IMR-90 (cell line): Measurements from ENCODE around the gene AHCYL2. TPM values are rescaled to one million over a fixed set of nuclear protein-coding genes. Genes with fewer than 3 reads are reported as not detected.
"Not testable (repeated sequence)": the region's sequence is repeated elsewhere in the genome, so short reads cannot be mapped to it uniquely, and the experiment has no call there.

Source experiments
- ATAC-seq: fragments of 200-7000 bp; cut with Tn5 transposase; 2 replicates; pipeline ENCODE4 v1.9.1; 2020; ENCODE audit warnings: low read depth, mild to moderate bottlenecking, moderate library complexity
- BruUV-seq: library from RNA; stranded (reverse); fragments of 400-500 nt; replicated peaks from 2 replicates; lab custom pipeline; 2021; lab: Mats Ljungman, UMichigan
- CTCF ChIA-PET: fragments of 300-600 bp; formaldehyde crosslinking; extraction: SDS; loops from one replicate; lab custom pipeline; 2021; ENCODE audit warnings: antibody characterized with exemption; lab: Yijun Ruan, JAX
- POLR2A ChIA-PET: fragments of 300-600 bp; sonication (Branson Sonifier 250); formaldehyde crosslinking; loops from one replicate; lab custom pipeline; 2022; ENCODE audit warnings: antibody characterized with exemption; ENCODE audit not compliant: unreplicated experiment; lab: Charles Lee
- DNase-seq: peaks from one replicate; pipeline ENCODE4 v3.0.0; 2013
- H2AFZ ChIP-seq: replicated peaks from 2 replicates; pipeline ENCODE3; 2013; ENCODE audit warnings: low read length, mild to moderate bottlenecking; ENCODE audit not compliant: poor library complexity
- H2AK5ac ChIP-seq: 2 replicates; pipeline ENCODE4 v1.6.1; 2013; ENCODE audit warnings: low read depth, low read length, inconsistent platforms
- H2AK9ac ChIP-seq: replicated peaks from 2 replicates; pipeline ENCODE3; 2013; ENCODE audit warnings: mild to moderate bottlenecking, low read depth, low read length, moderate library complexity; ENCODE audit not compliant: poor library complexity
- H2BK120ac ChIP-seq: 2 replicates; pipeline ENCODE4 v1.6.1; 2013; ENCODE audit warnings: low read depth, low read length, inconsistent platforms
- H2BK15ac ChIP-seq: 3 replicates; pipeline ENCODE4 v1.6.1; 2013; ENCODE audit warnings: low read depth, low read length, inconsistent platforms
- H2BK20ac ChIP-seq: 2 replicates; pipeline ENCODE4 v1.6.1; 2013; ENCODE audit warnings: low read depth, mild to moderate bottlenecking, inconsistent platforms, low read length, moderate library complexity
- H2BK5ac ChIP-seq: 2 replicates; pipeline ENCODE4 v1.6.1; 2013; ENCODE audit warnings: mild to moderate bottlenecking, low read depth, low read length, inconsistent platforms; ENCODE audit not compliant: poor library complexity, severe bottlenecking
- H3K14ac ChIP-seq: replicated peaks from 2 replicates; pipeline ENCODE4 v1.6.1; 2013; ENCODE audit warnings: low read depth, low read length, inconsistent platforms
- H3K18ac ChIP-seq: 2 replicates; pipeline ENCODE4 v1.6.1; 2013; ENCODE audit warnings: low read depth, low read length, control low read depth
- H3K23ac ChIP-seq: 2 replicates; pipeline ENCODE4 v1.6.1; 2013; ENCODE audit warnings: low read depth, low read length, inconsistent platforms
- H3K27ac ChIP-seq: 2 replicates; pipeline ENCODE4 v1.5.1; 2013; ENCODE audit warnings: mild to moderate bottlenecking, control low read depth, low read length; ENCODE audit not compliant: insufficient read depth
- H3K27me3 ChIP-seq: 2 replicates; pipeline ENCODE4 v1.6.1; 2013; ENCODE audit warnings: low read length; ENCODE audit not compliant: control insufficient read depth, insufficient read depth
- H3K36me3 ChIP-seq: 2 replicates; pipeline ENCODE4 v1.6.1; 2013; ENCODE audit warnings: low read length, mixed read lengths; ENCODE audit not compliant: control insufficient read depth, insufficient read depth
- H3K4ac ChIP-seq: 2 replicates; pipeline ENCODE4 v1.6.1; 2013; ENCODE audit warnings: low read depth, low read length, inconsistent platforms
- H3K4me1 ChIP-seq: 2 replicates; pipeline ENCODE4 v1.6.1; 2013; ENCODE audit warnings: low read length, mixed read lengths; ENCODE audit not compliant: control insufficient read depth, insufficient read depth
- H3K4me2 ChIP-seq: 2 replicates; pipeline ENCODE4 v1.6.1; 2013; ENCODE audit warnings: low read depth, mild to moderate bottlenecking, control low read depth, low read length, moderate library complexity
- H3K4me3 ChIP-seq: 2 replicates; pipeline ENCODE4 v1.5.1; 2013; ENCODE audit warnings: low read depth, mild to moderate bottlenecking, control low read depth, low read length, moderate library complexity; ENCODE audit not compliant: insufficient read depth
- H3K56ac ChIP-seq: 2 replicates; pipeline ENCODE4 v1.6.1; 2013; ENCODE audit warnings: low read length, inconsistent platforms; ENCODE audit not compliant: insufficient read depth; ENCODE audit errors: extremely low read depth
- H3K79me1 ChIP-seq, 2 experiments: 2 replicates each; pipeline ENCODE4 v1.6.1; 2013; ENCODE audit warnings: low read length in 2 of 2, inconsistent platforms in 1 of 2, low read depth in 1 of 2
- H3K9ac ChIP-seq: 2 replicates; pipeline ENCODE4 v1.6.1; 2013; ENCODE audit warnings: low read depth, low read length, control low read depth
- H3K9me1 ChIP-seq: 2 replicates; pipeline ENCODE4 v1.6.1; 2013; ENCODE audit warnings: low read length, inconsistent platforms; ENCODE audit not compliant: insufficient read depth
- H3K9me3 ChIP-seq: 2 replicates; pipeline ENCODE4 v1.6.1; 2013; ENCODE audit warnings: low read length; ENCODE audit not compliant: control insufficient read depth, insufficient read depth
- H4K20me1 ChIP-seq: 2 replicates; pipeline ENCODE4 v1.6.1; 2013; ENCODE audit warnings: low read length, inconsistent platforms; ENCODE audit not compliant: insufficient read depth
- H4K5ac ChIP-seq: 2 replicates; pipeline ENCODE4 v1.6.1; 2013; ENCODE audit warnings: mild to moderate bottlenecking, low read depth, low read length, control low read depth
- H4K8ac ChIP-seq, 2 experiments: 2 replicates each; pipeline ENCODE4 v1.6.1; 2013; ENCODE audit warnings: low read depth in 2 of 2, low read length in 2 of 2, control low read depth in 1 of 2, inconsistent platforms in 1 of 2
- H4K91ac ChIP-seq: 2 replicates; pipeline ENCODE4 v1.6.1; 2013; ENCODE audit warnings: low read depth, low read length, inconsistent platforms; ENCODE audit not compliant: insufficient read depth
- ELK1 ChIP-seq: fragments of 150-350 bp; IDR thresholded peaks from 2 replicates; pipeline ENCODE4 v1.6.1; 2016; ENCODE audit warnings: low read depth, mild to moderate bottlenecking, low read length, moderate library complexity, borderline replicate concordance
- MXI1 ChIP-seq: IDR thresholded peaks from 2 replicates; pipeline ENCODE4 v1.6.1; 2012; ENCODE audit warnings: low read depth, mild to moderate bottlenecking, low read length, moderate library complexity, borderline replicate concordance
- WGBS, 2 experiments: methylation state at CpG; one replicate each; pipeline versions ENCODE4 v1.1.5 to v1.1.7; 2013; ENCODE audit warnings: missing lambda C conversion rate in 2 of 2; ENCODE audit not compliant: insufficient read length in 1 of 2; ENCODE audit errors: extremely low coverage in 2 of 2; 5-methylcytosine and 5-hydroxymethylcytosine counted together
- dilution Hi-C: fragments of 300-500 bp; cut with HindIII; formaldehyde crosslinking; loops from one replicate; pipeline ENCODE4 v1.14.3; 2018; ENCODE audit warnings: low sequenced_read_pairs; ENCODE audit not compliant: unreplicated experiment
- in situ Hi-C: fragments of 300-500 bp; cut with MboI; formaldehyde crosslinking; loops from 3 replicates; pipeline ENCODE4 v1.14.3; 2019; ENCODE audit warnings: low sequenced_read_pairs, inconsistent platforms, mixed read lengths
- intact Hi-C: fragments of 100-400 bp; cut with micrococcal nuclease; formaldehyde crosslinking; loops from 2 replicates; pipeline ENCODE4 v1.10.0; 2022
- polyA plus RNA-seq, 3 experiments: library from polyadenylated mRNA; depleted of rRNA; stranded (reverse); fragments of >200 nt; gene quantifications; 2 replicates each; pipeline ENCODE4 v1.2.3, GENCODE V29; 2012; ENCODE audit warnings: low replicate concordance in 1 of 3
- total RNA-seq: library from RNA; depleted of rRNA; stranded (reverse); fragments of >200 nt; gene quantifications from 2 replicates; pipeline ENCODE4 v1.2.3, GENCODE V29; 2012

Gene AHCYL2
- total and polyA plus RNA-seq, 2 of the 4 experiments (the other 2 are of a cell fraction) = 5.7 to 7.6 TPM

- TF ChIP-seq MXI1 (no peak), ELK1 (no peak)
Measured at GRCh38 chr7:129368389-129368986, 143.7 kb downstream of the AHCYL2 start (continued).

DNA sequence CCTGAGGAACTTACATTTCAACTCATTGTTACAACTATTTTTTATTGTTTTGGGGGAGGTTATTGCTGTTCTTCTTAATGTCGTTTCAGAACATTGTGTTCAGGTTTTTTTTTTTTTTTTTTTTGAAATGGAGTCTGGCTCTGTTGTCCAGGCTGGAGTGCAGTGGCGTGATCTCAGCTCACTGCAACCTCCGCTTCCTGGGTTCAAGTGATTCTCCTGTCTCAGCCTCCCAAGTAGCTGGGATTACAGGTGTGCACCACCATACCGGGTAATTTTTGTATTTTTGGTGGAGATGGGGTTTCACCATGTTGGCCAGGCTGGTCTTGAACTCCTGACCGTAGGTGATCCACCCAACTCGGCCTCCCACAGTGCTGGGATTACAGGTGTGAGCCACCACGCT is 144.6 kb downstream of the AHCYL2 start:
- H4K20me1 ChIP-seq, H2BK20ac ChIP-seq, H2BK120ac ChIP-seq, H3K9ac ChIP-seq, H3K27me3 ChIP-seq, H3K14ac ChIP-seq, H3K27ac ChIP-seq, BruUV-seq, dilution Hi-C loops, H3K4me1 ChIP-seq, intact Hi-C loops, ATAC-seq, H3K4me3 ChIP-seq, H3K79me1 ChIP-seq, H2BK15ac ChIP-seq, H3K23ac ChIP-seq, H2BK5ac ChIP-seq, H4K8ac ChIP-seq, DNase-seq, H3K4ac ChIP-seq, H3K18ac ChIP-seq, H4K5ac ChIP-seq, H4K91ac ChIP-seq, H3K9me1 ChIP-seq, H3K4me2 ChIP-seq, H2AK9ac ChIP-seq, H3K56ac ChIP-seq, H2AK5ac ChIP-seq, H3K36me3 ChIP-seq, POLR2A ChIA-PET, H3K9me3 ChIP-seq, H2AFZ ChIP-seq: not testable (repeated sequence)
- WGBS, 2 experiments = no CpG with 5 or more reads among the region's 7 CpGs
- CTCF ChIA-PET = interaction anchor here (2.3 kb wide), 1 partner anchor 102 kb away, joined by 15 read pairs; no protein-coding TSS in a partner anchor
- in situ Hi-C loops = loop anchor here (10.0 to 25.0 kb wide), 2 partner anchors 255 to 643 kb away; no protein-coding TSS in a partner anchor
